Heart left ventricle (tissue), 16 donors: ENCODE data around the gene SP3. TPM values are rescaled to one million over a fixed set of nuclear protein-coding genes. Genes with fewer than 3 reads are reported as not detected.

Experiments used
- ATAC-seq, 4 donors: fragments of 200-7000 bp; cut with Tn5 transposase; one replicate each; pipeline ENCODE4 v1.9.1; 2020 to 2022; ENCODE audit warnings: moderate library complexity in 4 of 4, mild to moderate bottlenecking in 3 of 4, moderate number of reproducible peaks in 1 of 4
- DNase-seq, 5 donors: peaks; one replicate each; pipeline ENCODE4 v3.0.0-alpha.2; 2020
- H3K27ac ChIP-seq, 12 donors: fragments of 200-600 bp; sonication (generic) in 4 of 12; one replicate each; pipeline versions ENCODE4 v1.5.0 to v1.8.0; 2016 to 2022; ENCODE audit warnings: mild to moderate bottlenecking in 2 of 12
- H3K27me3 ChIP-seq, 9 donors: fragments of 200-600 bp; sonication (generic) in 2 of 9; one replicate each; pipeline versions ENCODE4 v1.5.1 to v1.8.0; 2016 to 2022; ENCODE audit warnings: mild to moderate bottlenecking in 3 of 9
- H3K36me3 ChIP-seq, 9 donors: fragments of 200-600 bp; sonication (generic) in 2 of 9; one replicate each; pipeline versions ENCODE4 v1.5.0 to v1.8.0; 2018 to 2022; ENCODE audit warnings: mild to moderate bottlenecking in 2 of 9
- H3K4me1 ChIP-seq, 12 donors: fragments of 200-600 bp; sonication (generic) in 4 of 12; one replicate each; pipeline versions ENCODE4 v1.5.0 to v1.8.0; 2016 to 2022; ENCODE audit warnings: mild to moderate bottlenecking in 3 of 12
- H3K4me3 ChIP-seq, 12 donors: fragments of 200-600 bp; sonication (generic) in 4 of 12; one replicate each; pipeline versions ENCODE4 v1.5.0 to v1.8.0; 2017 to 2022; ENCODE audit warnings: mild to moderate bottlenecking in 9 of 12, moderate library complexity in 4 of 12
- H3K9me3 ChIP-seq, 12 donors: fragments of 200-600 bp; sonication (generic) in 4 of 12; one replicate each; pipeline versions ENCODE4 v1.5.0 to v1.8.0; 2016 to 2022; ENCODE audit warnings: mild to moderate bottlenecking in 1 of 12
- CTCF ChIP-seq, 12 donors: fragments of 200-600 bp; sonication (generic) in 4 of 12; IDR thresholded peaks; one replicate each; pipeline versions ENCODE4 v1.5.0 to v1.8.0; 2018 to 2022; ENCODE audit warnings: antibody characterized with exemption in 12 of 12, mild to moderate bottlenecking in 5 of 12
- POLR2A ChIP-seq, 2 donors: fragments of 450-650 bp; IDR thresholded peaks; one replicate each; pipeline ENCODE4 v1.6.1; 2017; ENCODE audit warnings: antibody characterized with exemption in 2 of 2, mild to moderate bottlenecking in 2 of 2, moderate library complexity in 2 of 2
- WGBS, 4 donors: extraction: QIAGEN DNeasy Blood & Tissue Kit in 2 of 4; methylation state at CpG; one replicate each; pipeline versions ENCODE4 v1.1.5 to v1.1.7; 2013 to 2018; 5-methylcytosine and 5-hydroxymethylcytosine counted together
- intact Hi-C, 10 donors: fragments of 100-400 bp; cut with DNase I; formaldehyde crosslinking; loops; one replicate each; pipeline versions ENCODE4 v1.11.1 to v1.14.2; 2022
- polyA plus RNA-seq, 2 donors: library from polyadenylated mRNA; stranded (reverse); fragments of 200-250 nt; gene quantifications; one replicate each; pipeline ENCODE4 v1.2.3, GENCODE V29; 2013
- total RNA-seq, 9 donors: library from RNA; depleted of rRNA in 2 of 9; stranded (reverse); fragments of >200 nt in 2 of 9; fragmentation: NEBNext Ultra II Directional in 3 of 9; extraction: Animal tissue kit (Norgen Biotek cat#: 25700) in 3 of 9; gene quantifications; one replicate each; pipeline versions ENCODE4 v1.1.0 to v1.2.4, GENCODE V29; 2016 to 2023
- donor health status: ischemic (EF 13 %, LVEDD 7.1; RV severe dilation, severe dysfunction).
- donor health status: healthy with polysubstance abuse.
- donor health status: DM: no; HTN: yes; CAD: no.
- donor health status: DM: no; HTN: no; CAD: no.
- donor health status: ischemic (EF 25% LVEDD 6.9; RV normal size, moderate dysfunction).
- donor health status: ischemic (EF 25% LVEDD 5.7; RV mildly dilated, moderate dysfunction).
- donor health status: healthy.
- donor health status: DM: yes; HTN: yes; CAD: no.
- donor health status: ischemic (EF 35%, LVEDD 5.7; RV mildly dilated, moderate dysfunction).
- donor health status: nonischemic (EF 11% LVEDD 7.7; RV severe dilation, severe dysfunction).
- donor health status: DM: yes; HTN: yes; CAD: no.
- donor health status: PGD.
- donor health status: ischemic (EF 29% LVEDD 5.4; RV normal size, mild dysfunction).
- donor health status: nonischemic (EF 23%, LVEDD 6.1; RV moderate dilation, normal function).

The SP3 gene
- total and polyA plus RNA-seq, 11 donors = 6.9 to 61.5 (median 40.2) TPM

- Histone ChIP-seq H3K9me3 (no peaks in the 10 kb centered on the region), H3K4me3 (no peak overlapping the region), H3K27me3 (no peaks in the 10 kb centered on the region), H3K27ac (no peak overlapping the region), H3K4me1 (peaks cover 4 to 88% (median 57%) of the 10 kb centered on the region in 12 donors), H3K36me3 (peaks cover 0 to 18% (median 13%) of the 10 kb centered on the region in 9 donors)
- intact Hi-C loops = no loop called here
- no peak for DNase-seq
- no peak for ATAC-seq
- TF ChIP-seq CTCF (IDR thresholded peaks at IDR 0.05) (no peak), POLR2A (IDR thresholded peaks at IDR 0.05) (no peak)
Measured at GRCh38 chr2:173948842-173949241, 16.3 kb downstream of the SP3 start.

- Histone ChIP-seq H3K4me1 (peaks cover 4 to 89% (median 56%) of the 10 kb centered on the region in 12 donors), H3K36me3 (peaks cover 0 to 11% (median 7%) of the 10 kb centered on the region in 9 donors), H3K4me3 (no peak overlapping the region), H3K27me3 (no peaks in the 10 kb centered on the region), H3K27ac (no peak overlapping the region), H3K9me3 (no peaks in the 10 kb centered on the region)
- 90 to 94% (median 93%) methylated on average over 2 of the region's 2 CpGs for WGBS, 4 donors
- ATAC-seq (no peak), DNase-seq (no peak)
- TF ChIP-seq CTCF (IDR thresholded peaks at IDR 0.05) = no peak
- no peak for TF ChIP-seq POLR2A (IDR thresholded peaks at IDR 0.05)
- intact Hi-C loops = no loop called here
Measured at GRCh38 chr2:173948198-173948597, 17.0 kb downstream of the SP3 start.

DNA sequence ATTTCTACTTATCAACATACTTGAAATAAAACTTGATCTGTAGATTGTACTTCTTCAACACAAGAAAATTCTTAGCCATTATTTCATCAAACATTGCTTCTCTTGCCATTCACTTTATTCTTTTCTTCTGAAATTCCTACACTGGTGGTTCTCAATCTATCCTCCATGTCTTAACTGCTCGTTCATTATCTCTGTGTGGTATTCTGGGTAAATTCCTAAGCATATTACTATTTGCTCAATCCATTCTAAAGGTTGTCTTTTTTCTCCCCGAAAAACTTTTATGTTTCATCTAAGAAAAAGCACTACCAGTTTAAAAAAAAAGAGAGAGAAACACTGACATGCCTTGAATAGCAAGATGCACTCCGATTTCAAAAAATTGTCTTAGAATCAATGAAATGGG is 18.0 kb downstream of the SP3 start:
- no peaks in the 10 kb centered on the region for H3K9me3 ChIP-seq
- no peak overlapping the region for H3K27ac ChIP-seq
- peaks cover 0 to under 1% (median 0%) of the 10 kb centered on the region in 9 donors for H3K36me3 ChIP-seq
- H3K27me3 ChIP-seq = no peaks in the 10 kb centered on the region
- no peak for ATAC-seq
- no peak for DNase-seq
- 62 to 70% (median 68%) methylated on average over 3 of the region's 3 CpGs for WGBS, 4 donors
- H3K4me1 ChIP-seq = peaks cover 0 to 89% (median 58%) of the 10 kb centered on the region in 12 donors
- intact Hi-C loops = no loop called here
- no peak overlapping the region for H3K4me3 ChIP-seq
- TF ChIP-seq POLR2A (IDR thresholded peaks at IDR 0.05) (no peak), CTCF (IDR thresholded peaks at IDR 0.05) (no peak)

DNA sequence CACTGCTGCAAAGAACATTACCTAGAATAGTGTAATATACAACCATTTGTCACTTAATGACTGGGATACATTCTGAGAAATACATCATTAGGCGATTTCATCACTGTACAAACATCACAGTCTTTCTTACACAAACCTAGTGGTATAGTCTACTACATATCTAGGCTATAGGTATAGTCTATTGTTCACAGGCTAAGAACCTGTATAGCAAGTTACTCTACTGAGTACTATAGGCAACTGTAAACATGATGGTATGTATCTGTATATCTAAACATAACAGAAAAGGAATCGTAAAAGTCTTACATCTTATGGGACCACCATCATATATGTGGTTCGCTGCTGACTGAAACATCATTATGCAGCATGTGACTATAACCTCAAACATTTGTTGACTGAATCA is 21.4 kb downstream of the SP3 start:
- H3K4me3 ChIP-seq = no peak overlapping the region
- intact Hi-C loops = no loop called here
- H3K27ac ChIP-seq = no peak overlapping the region
- H3K36me3 ChIP-seq = no peaks in the 10 kb centered on the region
- H3K27me3 ChIP-seq = no peaks in the 10 kb centered on the region
- H3K4me1 ChIP-seq = peaks cover 0 to 88% (median 45%) of the 10 kb centered on the region in 12 donors
- TF ChIP-seq CTCF (IDR thresholded peaks at IDR 0.05) (no peak), POLR2A (IDR thresholded peaks at IDR 0.05) (no peak)
- no peak for DNase-seq
- H3K9me3 ChIP-seq = no peaks in the 10 kb centered on the region
- 96 to 98% (median 97%) methylated on average over 3 of the region's 3 CpGs for WGBS, 4 donors
- no peak for ATAC-seq
